ENCODE measurements around the gene CALML6. TPM values are rescaled to one million over a fixed set of nuclear protein-coding genes. Genes with fewer than 3 reads are reported as not detected.

Gene CALML6
- polyA plus RNA-seq, 1 donor from 2014 or later = not detected

GRCh38 chr1:1920057-1920607 lies 5.1 kb downstream of the CALML6 start:
- no peaks in the 10 kb centered on the region for H4K20me1 ChIP-seq (ENCODE audit: insufficient read depth)
- H3K4me3 ChIP-seq (ENCODE audit: low read length) = no peak overlapping the region
- peaks cover 11% of the 10 kb centered on the region for H3K27me3 ChIP-seq (ENCODE audit: insufficient read depth, low read depth, low read length)
- H3K9ac ChIP-seq (ENCODE audit: low read length) = no peak overlapping the region
- no peaks in the 10 kb centered on the region for H3K36me3 ChIP-seq (ENCODE audit: insufficient read depth, low read length)
- TF ChIP-seq RAD21 (conservative IDR thresholded peaks at IDR 0.05) (no peak), MXI1 (conservative IDR thresholded peaks at IDR 0.05; ENCODE audit: poor library complexity, severe bottlenecking) (no peak), TAF1 (IDR thresholded peaks at IDR 0.05; ENCODE audit: low read depth) (no peak), SMC3 (conservative IDR thresholded peaks at IDR 0.05; ENCODE audit: poor library complexity) (no peak), EZH2 (IDR thresholded peaks at IDR 0.05; ENCODE audit: borderline replicate concordance, insufficient read depth, low read length, poor library complexity, severe bottlenecking) (no peak), EP300 (conservative IDR thresholded peaks at IDR 0.05; ENCODE audit: poor library complexity, severe bottlenecking) (no peak), POLR2AphosphoS5 (IDR thresholded peaks at IDR 0.05) (no peak)
- TF ChIP-seq, protein P1, sequence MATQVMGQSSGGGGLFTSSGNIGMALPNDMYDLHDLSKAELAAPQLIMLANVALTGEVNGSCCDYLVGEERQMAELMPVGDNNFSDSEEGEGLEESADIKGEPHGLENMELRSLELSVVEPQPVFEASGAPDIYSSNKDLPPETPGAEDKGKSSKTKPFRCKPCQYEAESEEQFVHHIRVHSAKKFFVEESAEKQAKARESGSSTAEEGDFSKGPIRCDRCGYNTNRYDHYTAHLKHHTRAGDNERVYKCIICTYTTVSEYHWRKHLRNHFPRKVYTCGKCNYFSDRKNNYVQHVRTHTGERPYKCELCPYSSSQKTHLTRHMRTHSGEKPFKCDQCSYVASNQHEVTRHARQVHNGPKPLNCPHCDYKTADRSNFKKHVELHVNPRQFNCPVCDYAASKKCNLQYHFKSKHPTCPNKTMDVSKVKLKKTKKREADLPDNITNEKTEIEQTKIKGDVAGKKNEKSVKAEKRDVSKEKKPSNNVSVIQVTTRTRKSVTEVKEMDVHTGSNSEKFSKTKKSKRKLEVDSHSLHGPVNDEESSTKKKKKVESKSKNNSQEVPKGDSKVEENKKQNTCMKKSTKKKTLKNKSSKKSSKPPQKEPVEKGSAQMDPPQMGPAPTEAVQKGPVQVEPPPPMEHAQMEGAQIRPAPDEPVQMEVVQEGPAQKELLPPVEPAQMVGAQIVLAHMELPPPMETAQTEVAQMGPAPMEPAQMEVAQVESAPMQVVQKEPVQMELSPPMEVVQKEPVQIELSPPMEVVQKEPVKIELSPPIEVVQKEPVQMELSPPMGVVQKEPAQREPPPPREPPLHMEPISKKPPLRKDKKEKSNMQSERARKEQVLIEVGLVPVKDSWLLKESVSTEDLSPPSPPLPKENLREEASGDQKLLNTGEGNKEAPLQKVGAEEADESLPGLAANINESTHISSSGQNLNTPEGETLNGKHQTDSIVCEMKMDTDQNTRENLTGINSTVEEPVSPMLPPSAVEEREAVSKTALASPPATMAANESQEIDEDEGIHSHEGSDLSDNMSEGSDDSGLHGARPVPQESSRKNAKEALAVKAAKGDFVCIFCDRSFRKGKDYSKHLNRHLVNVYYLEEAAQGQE (IDR thresholded peaks at IDR 0.05; ENCODE audit: borderline replicate concordance) = no peak
- TF ChIP-seq, protein P2, sequence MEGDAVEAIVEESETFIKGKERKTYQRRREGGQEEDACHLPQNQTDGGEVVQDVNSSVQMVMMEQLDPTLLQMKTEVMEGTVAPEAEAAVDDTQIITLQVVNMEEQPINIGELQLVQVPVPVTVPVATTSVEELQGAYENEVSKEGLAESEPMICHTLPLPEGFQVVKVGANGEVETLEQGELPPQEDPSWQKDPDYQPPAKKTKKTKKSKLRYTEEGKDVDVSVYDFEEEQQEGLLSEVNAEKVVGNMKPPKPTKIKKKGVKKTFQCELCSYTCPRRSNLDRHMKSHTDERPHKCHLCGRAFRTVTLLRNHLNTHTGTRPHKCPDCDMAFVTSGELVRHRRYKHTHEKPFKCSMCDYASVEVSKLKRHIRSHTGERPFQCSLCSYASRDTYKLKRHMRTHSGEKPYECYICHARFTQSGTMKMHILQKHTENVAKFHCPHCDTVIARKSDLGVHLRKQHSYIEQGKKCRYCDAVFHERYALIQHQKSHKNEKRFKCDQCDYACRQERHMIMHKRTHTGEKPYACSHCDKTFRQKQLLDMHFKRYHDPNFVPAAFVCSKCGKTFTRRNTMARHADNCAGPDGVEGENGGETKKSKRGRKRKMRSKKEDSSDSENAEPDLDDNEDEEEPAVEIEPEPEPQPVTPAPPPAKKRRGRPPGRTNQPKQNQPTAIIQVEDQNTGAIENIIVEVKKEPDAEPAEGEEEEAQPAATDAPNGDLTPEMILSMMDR (IDR thresholded peaks at IDR 0.05; ENCODE audit: poor library complexity, severe bottlenecking) = no peak
- H3K79me2 ChIP-seq (replicated peaks; ENCODE audit: insufficient read depth, low read length) = no peaks in the 10 kb centered on the region
- H3K9me3 ChIP-seq (ENCODE audit: low read length) = no peaks in the 10 kb centered on the region
- H3F3A ChIP-seq (ENCODE audit: insufficient read depth, low read length, poor library complexity, severe bottlenecking) = no peaks in the 10 kb centered on the region
- H2AFZ ChIP-seq (ENCODE audit: low read depth, low read length) = no peak overlapping the region
- no peaks in the 10 kb centered on the region for H3K9me2 ChIP-seq (ENCODE audit: insufficient read depth, low read length)
- H3K4me2 ChIP-seq (ENCODE audit: low read length) = no peak overlapping the region
- H3K27ac ChIP-seq (ENCODE audit: low read length) = no peak overlapping the region

GRCh38 chr1:1920608-1921458 lies 5.8 kb downstream of the CALML6 start:
- no peak overlapping the region for H3K27ac ChIP-seq (ENCODE audit: low read length)
- no peaks in the 10 kb centered on the region for H4K20me1 ChIP-seq (ENCODE audit: insufficient read depth)
- H3K4me3 ChIP-seq (ENCODE audit: low read length) = no peak overlapping the region
- TF ChIP-seq EZH2 (IDR thresholded peaks at IDR 0.05; ENCODE audit: borderline replicate concordance, insufficient read depth, low read length, poor library complexity, severe bottlenecking) (no peak), RAD21 (conservative IDR thresholded peaks at IDR 0.05) (no peak)
- no peaks in the 10 kb centered on the region for H3K9me2 ChIP-seq (ENCODE audit: insufficient read depth, low read length)
- H3K36me3 ChIP-seq (ENCODE audit: insufficient read depth, low read length) = no peaks in the 10 kb centered on the region
- H3K9me3 ChIP-seq (ENCODE audit: low read length) = no peaks in the 10 kb centered on the region
- no peak overlapping the region for H3K9ac ChIP-seq (ENCODE audit: low read length)
- peaks cover 11% of the 10 kb centered on the region for H3K27me3 ChIP-seq (ENCODE audit: insufficient read depth, low read depth, low read length)
- no peak overlapping the region for H2AFZ ChIP-seq (ENCODE audit: low read depth, low read length)
- H3K79me2 ChIP-seq (replicated peaks; ENCODE audit: insufficient read depth, low read length) = no peaks in the 10 kb centered on the region
- no peak overlapping the region for H3K4me2 ChIP-seq (ENCODE audit: low read length)
- H3F3A ChIP-seq (ENCODE audit: insufficient read depth, low read length, poor library complexity, severe bottlenecking) = no peaks in the 10 kb centered on the region
